HG02588 (cell line): Measurements from ENCODE around the gene ITPR2.
"Not testable (repeated sequence)": the region's sequence is repeated elsewhere in the genome, so short reads cannot be mapped to it uniquely, and the experiment has no call there.

Experiments used
- ATAC-seq: cut with Tn5 transposase; IDR thresholded peaks from one replicate; pipeline ENCODE4 v1.9.1; 2021; ENCODE audit warnings: mild to moderate bottlenecking, moderate library complexity; ENCODE audit not compliant: unreplicated experiment

The ITPR2 gene

GRCh38 chr12:26767116-26767515 lies 65.9 kb downstream of the ITPR2 start:
- ATAC-seq = no peak

GRCh38 chr12:26762186-26762585 lies 70.8 kb downstream of the ITPR2 start:
- no peak for ATAC-seq

- ATAC-seq = no peak
Measured at GRCh38 chr12:26761775-26762174, 71.2 kb downstream of the ITPR2 start.

- no peak for ATAC-seq
Measured at GRCh38 chr12:26760657-26761293, 72.2 kb downstream of the ITPR2 start.

- ATAC-seq = not testable (repeated sequence)
Measured at GRCh38 chr12:26755362-26755761, 77.6 kb downstream of the ITPR2 start.

- ATAC-seq = no peak
Measured at GRCh38 chr12:26754148-26754547, 78.8 kb downstream of the ITPR2 start.

GRCh38 chr12:26751179-26751578 lies 81.8 kb downstream of the ITPR2 start:
- no peak for ATAC-seq

GRCh38 chr12:26750531-26751175 lies 82.3 kb downstream of the ITPR2 start:
- peak; percentile 32 for ATAC-seq

- peak; percentile 74 for ATAC-seq
Measured at GRCh38 chr12:26749781-26750180, 83.2 kb downstream of the ITPR2 start.

- peak; percentile 42 for ATAC-seq
Measured at GRCh38 chr12:26748741-26749431, 84.1 kb downstream of the ITPR2 start.

- peak; percentile 4 for ATAC-seq
Measured at GRCh38 chr12:26748412-26748740, 84.6 kb downstream of the ITPR2 start.

- no peak for ATAC-seq
Measured at GRCh38 chr12:26746121-26746714, 86.8 kb downstream of the ITPR2 start.

GRCh38 chr12:26744697-26745440 lies 88.1 kb downstream of the ITPR2 start:
- no peak for ATAC-seq

GRCh38 chr12:26744042-26744626 lies 88.9 kb downstream of the ITPR2 start:
- no peak for ATAC-seq

- no peak for ATAC-seq
Measured at GRCh38 chr12:26741584-26742227, 91.3 kb downstream of the ITPR2 start.

- ATAC-seq = no peak
Measured at GRCh38 chr12:26740991-26741390, 92.0 kb downstream of the ITPR2 start.

- no peak for ATAC-seq
Measured at GRCh38 chr12:26740348-26740747, 92.6 kb downstream of the ITPR2 start.

GRCh38 chr12:26737487-26738030 lies 95.4 kb downstream of the ITPR2 start:
- no peak for ATAC-seq

GRCh38 chr12:26736563-26737486 lies 96.2 kb downstream of the ITPR2 start:
- ATAC-seq = no peak
